SU-DHL-6 (cell line): ENCODE measurements around the gene MIEF1.
A peak's percentile ranks its signal among the peaks of the same experiment; 100 is the strongest.
"Not testable (repeated sequence)": the region's sequence is repeated elsewhere in the genome, so short reads cannot be mapped to it uniquely, and the experiment has no call there.

ENCODE experiments used
- H2AFZ ChIP-seq: fragments of 200-600 bp; sonication (generic); 2 replicates; pipeline ENCODE4 v1.6.1; 2014; ENCODE audit warnings: low read depth, mild to moderate bottlenecking, moderate library complexity, mixed read lengths, antibody characterized with exemption, low read length; ENCODE audit not compliant: severe bottlenecking
- H3F3A ChIP-seq: fragments of 200-600 bp; shearing (Covaris generic); 2 replicates; pipeline ENCODE4 v1.6.0; 2016; ENCODE audit warnings: antibody characterized with exemption, mild to moderate bottlenecking; ENCODE audit not compliant: insufficient read depth
- H3K27ac ChIP-seq: fragments of 200-600 bp; sonication (generic); 2 replicates; pipeline ENCODE4 v1.5.1; 2016; ENCODE audit warnings: low read depth, mild to moderate bottlenecking, low read length, moderate library complexity, mixed read lengths
- H3K27me3 ChIP-seq: fragments of 200-600 bp; sonication (generic), shearing (Covaris generic); 2 replicates; pipeline ENCODE4 v1.6.0; 2014; ENCODE audit warnings: mild to moderate bottlenecking, low read length
- H3K36me3 ChIP-seq: fragments of 200-600 bp; sonication (generic); 2 replicates; pipeline ENCODE4 v1.6.1; 2014; ENCODE audit warnings: mild to moderate bottlenecking, low read length, mixed read lengths
- H3K4me2 ChIP-seq: fragments of 300-600, 200-600 bp; shearing (Covaris generic), sonication (generic); 2 replicates; pipeline ENCODE4 v1.6.0; 2014; ENCODE audit warnings: low read length, low read depth, mild to moderate bottlenecking; ENCODE audit not compliant: poor library complexity, severe bottlenecking
- H3K4me3 ChIP-seq: fragments of 200-600 bp; sonication (generic); 2 replicates; pipeline ENCODE4 v1.5.1; 2014; ENCODE audit warnings: antibody characterized with exemption, low read length, mild to moderate bottlenecking, mixed read lengths; ENCODE audit not compliant: insufficient read depth, poor library complexity, severe bottlenecking
- H3K79me2 ChIP-seq: fragments of 200-600 bp; sonication (generic); 2 replicates; pipeline ENCODE4 v1.6.1; 2014; ENCODE audit warnings: mild to moderate bottlenecking, low read length, moderate library complexity; ENCODE audit not compliant: insufficient read depth
- H3K9ac ChIP-seq: fragments of 200-600 bp; sonication (generic); 2 replicates; pipeline ENCODE4 v1.7.0; 2014; ENCODE audit warnings: mild to moderate bottlenecking, low read length
- H3K9me2 ChIP-seq: fragments of 200-600 bp; sonication (generic); replicated peaks from 2 replicates; pipeline ENCODE4 v1.6.1; 2014; ENCODE audit warnings: low read length; ENCODE audit not compliant: insufficient read depth
- H3K9me3 ChIP-seq: fragments of 200-600 bp; sonication (generic); 2 replicates; pipeline ENCODE4 v1.6.1; 2014; ENCODE audit warnings: low read length, mixed read lengths; ENCODE audit not compliant: insufficient read depth
- H4K20me1 ChIP-seq: fragments of 200-600 bp; sonication (generic); 2 replicates; pipeline ENCODE4 v1.6.1; 2014; ENCODE audit warnings: low read depth, mild to moderate bottlenecking, antibody characterized with exemption, low read length, moderate library complexity, mixed read lengths
- EZH2phosphoT487 ChIP-seq: fragments of 200-600 bp; sonication (generic), shearing (Covaris generic); conservative IDR thresholded peaks from 2 replicates; pipeline ENCODE4 v1.6.1; 2018; ENCODE audit warnings: mild to moderate bottlenecking, antibody characterized with exemption, low read length, moderate library complexity, mixed read lengths
- TF ChIP-seq, protein P1 (sequence below): fragments of 200-600 bp; sonication (generic); IDR thresholded peaks from one replicate; pipeline ENCODE4 v1.5.1; 2017; ENCODE audit warnings: antibody characterized with exemption, mild to moderate bottlenecking, low read length, moderate library complexity; ENCODE audit not compliant: insufficient read depth, poor library complexity, severe bottlenecking

The MIEF1 gene

DNA sequence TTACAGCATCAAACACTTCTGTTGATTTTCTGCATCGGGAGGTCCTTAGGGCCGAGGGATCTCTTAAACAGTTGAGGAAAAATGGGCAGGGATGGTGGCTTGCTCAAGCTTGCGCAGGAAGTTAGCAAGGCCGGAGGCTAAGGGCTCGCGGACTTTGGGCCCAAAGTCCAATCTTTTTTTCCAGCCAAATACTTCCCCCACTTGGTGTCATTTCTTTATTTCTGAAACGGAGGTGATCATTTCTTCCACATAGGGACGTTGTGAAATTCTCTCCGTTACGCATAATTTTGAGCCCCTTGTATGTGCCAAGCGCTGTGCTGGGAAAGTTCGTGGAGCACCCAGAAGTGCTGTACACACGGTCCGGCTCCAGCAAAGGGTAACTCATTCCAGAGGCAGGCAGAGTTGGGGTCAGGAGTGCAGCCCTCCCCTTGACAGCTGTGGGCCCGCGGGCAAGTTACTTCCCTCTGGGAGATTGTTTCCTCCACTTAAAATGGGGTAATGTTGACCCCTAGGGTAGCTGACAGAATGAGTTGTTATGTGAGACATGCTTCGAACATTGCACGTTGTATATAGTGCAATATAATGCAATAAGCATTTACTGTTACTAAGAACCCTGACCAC, 809 bp downstream of the MIEF1 start:
- H3K27me3 ChIP-seq, result no peaks in the 10 kb centered on the region

DNA sequence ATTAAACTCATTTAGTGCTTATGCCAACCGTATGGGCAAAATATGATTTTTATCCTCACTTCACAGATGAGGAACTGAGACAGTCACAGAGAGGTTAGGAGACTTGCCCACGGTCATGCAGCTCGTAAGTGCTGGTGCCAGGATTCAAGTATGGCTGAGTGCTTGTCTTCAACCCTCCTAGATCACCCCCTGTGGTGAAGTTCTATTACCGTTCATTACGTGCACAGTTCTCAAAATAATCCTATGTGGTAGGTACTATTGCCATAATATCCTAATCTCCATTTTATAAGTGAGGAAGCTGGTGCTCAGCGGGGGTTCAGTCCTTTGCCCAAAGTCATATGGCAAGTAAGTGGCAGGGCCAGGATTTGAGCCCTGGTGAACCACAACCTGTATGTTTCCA, 1.5 kb downstream of the MIEF1 start:
- H3K27ac ChIP-seq, result peak overlapping the region; percentile 28; the same call in 1 of the 2 replicates
- H3K9me2 ChIP-seq, result no peaks in the 10 kb centered on the region
- H3K4me2 ChIP-seq, result peak overlapping the region; percentile 92
- H3K36me3 ChIP-seq, result 0 out of 2 replicates have a peak, but pooled peaks cover 5% of the 10 kb centered on the region
- TF ChIP-seq EZH2phosphoT487, result no peak
- TF ChIP-seq, protein P1, sequence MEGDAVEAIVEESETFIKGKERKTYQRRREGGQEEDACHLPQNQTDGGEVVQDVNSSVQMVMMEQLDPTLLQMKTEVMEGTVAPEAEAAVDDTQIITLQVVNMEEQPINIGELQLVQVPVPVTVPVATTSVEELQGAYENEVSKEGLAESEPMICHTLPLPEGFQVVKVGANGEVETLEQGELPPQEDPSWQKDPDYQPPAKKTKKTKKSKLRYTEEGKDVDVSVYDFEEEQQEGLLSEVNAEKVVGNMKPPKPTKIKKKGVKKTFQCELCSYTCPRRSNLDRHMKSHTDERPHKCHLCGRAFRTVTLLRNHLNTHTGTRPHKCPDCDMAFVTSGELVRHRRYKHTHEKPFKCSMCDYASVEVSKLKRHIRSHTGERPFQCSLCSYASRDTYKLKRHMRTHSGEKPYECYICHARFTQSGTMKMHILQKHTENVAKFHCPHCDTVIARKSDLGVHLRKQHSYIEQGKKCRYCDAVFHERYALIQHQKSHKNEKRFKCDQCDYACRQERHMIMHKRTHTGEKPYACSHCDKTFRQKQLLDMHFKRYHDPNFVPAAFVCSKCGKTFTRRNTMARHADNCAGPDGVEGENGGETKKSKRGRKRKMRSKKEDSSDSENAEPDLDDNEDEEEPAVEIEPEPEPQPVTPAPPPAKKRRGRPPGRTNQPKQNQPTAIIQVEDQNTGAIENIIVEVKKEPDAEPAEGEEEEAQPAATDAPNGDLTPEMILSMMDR, result no peak
- no peaks in the 10 kb centered on the region for H3F3A ChIP-seq
- no peaks in the 10 kb centered on the region for H3K27me3 ChIP-seq
- H3K79me2 ChIP-seq, result peaks cover 56% of the 10 kb centered on the region
- H3K9me3 ChIP-seq, result no peaks in the 10 kb centered on the region
- H4K20me1 ChIP-seq, result no peaks in the 10 kb centered on the region
- no peak overlapping the region for H2AFZ ChIP-seq
- peak overlapping the region; percentile 93 for H3K9ac ChIP-seq
- peak overlapping the region; percentile 93 for H3K4me3 ChIP-seq

More for the DNA sequence above, 809 bp downstream of the MIEF1 start:
- Histone ChIP-seq H3K9me3 (no peaks in the 10 kb centered on the region), H3K9me2 (no peaks in the 10 kb centered on the region), H3K4me3 (peak overlapping the region; percentile 93), H3K4me2 (peak overlapping the region; percentile 92), H3K27ac (peak overlapping the region; percentile 28), H3F3A (no peaks in the 10 kb centered on the region), H3K79me2 (peaks cover 49% of the 10 kb centered on the region), H4K20me1 (no peaks in the 10 kb centered on the region), H2AFZ (peak overlapping the region; percentile 45), H3K9ac (peak overlapping the region; percentile 93), H3K36me3 (no peaks in the 10 kb centered on the region)
- TF ChIP-seq, protein P1, result no peak
- no peak for TF ChIP-seq EZH2phosphoT487

DNA sequence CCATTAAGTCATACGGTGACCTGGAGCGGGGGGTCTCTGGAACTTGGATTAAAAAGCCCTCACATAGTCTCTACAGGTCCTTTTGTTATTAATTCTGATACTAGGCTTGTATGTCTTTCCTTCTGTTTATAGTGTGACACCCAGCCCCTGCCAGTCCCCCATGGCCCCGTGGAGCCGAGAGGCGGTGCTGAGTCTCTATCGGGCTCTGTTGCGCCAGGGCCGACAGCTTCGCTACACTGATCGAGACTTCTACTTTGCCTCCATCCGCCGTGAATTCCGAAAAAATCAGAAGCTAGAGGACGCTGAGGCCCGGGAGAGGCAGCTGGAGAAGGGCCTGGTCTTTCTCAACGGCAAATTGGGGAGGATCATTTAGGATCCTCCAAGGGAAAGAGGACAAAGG, 2.0 kb downstream of the MIEF1 start:
- peaks cover 60% of the 10 kb centered on the region for H3K79me2 ChIP-seq

DNA sequence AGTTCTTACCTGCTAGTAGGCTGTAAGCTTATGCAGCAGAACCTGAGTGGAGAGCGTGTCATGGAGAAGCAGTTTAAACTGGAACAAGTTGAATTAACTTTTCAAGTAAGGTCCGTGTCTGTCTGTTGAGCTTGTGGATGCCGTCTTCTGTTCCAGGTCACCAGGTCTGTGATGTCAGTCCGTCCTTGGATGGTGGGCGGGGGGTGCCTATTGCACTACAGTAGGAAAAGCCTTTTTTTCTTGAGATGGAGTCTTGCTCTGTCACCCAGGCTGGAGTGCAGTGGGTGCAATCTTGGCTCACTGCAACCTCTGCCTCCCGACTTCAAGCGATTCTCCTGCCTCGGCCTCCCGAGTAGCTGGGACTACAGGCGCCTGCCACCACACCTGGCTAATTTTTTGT, 4.9 kb downstream of the MIEF1 start:
- not testable (repeated sequence) for H3K36me3 ChIP-seq, H4K20me1 ChIP-seq, H3K4me2 ChIP-seq, H3K4me3 ChIP-seq, H3K9ac ChIP-seq, H3K9me3 ChIP-seq, H2AFZ ChIP-seq, H3F3A ChIP-seq, H3K27ac ChIP-seq, H3K9me2 ChIP-seq, H3K27me3 ChIP-seq
- H3K79me2 ChIP-seq, result peaks cover 67% of the 10 kb centered on the region

More for the DNA sequence above, 2.0 kb downstream of the MIEF1 start:
- no peaks in the 10 kb centered on the region for H3K9me2 ChIP-seq
- no peaks in the 10 kb centered on the region for H4K20me1 ChIP-seq
- H3K27me3 ChIP-seq, result no peaks in the 10 kb centered on the region
- no peaks in the 10 kb centered on the region for H3K9me3 ChIP-seq
- H3K9ac ChIP-seq, result peak overlapping the region; percentile 93
- H3K36me3 ChIP-seq, result 0 out of 2 replicates have a peak, but pooled peaks cover 6% of the 10 kb centered on the region
- H3K4me2 ChIP-seq, result peak overlapping the region; percentile 92
- no peaks in the 10 kb centered on the region for H3F3A ChIP-seq
- no peak overlapping the region for H3K4me3 ChIP-seq
- TF ChIP-seq, protein P1, result no peak
- TF ChIP-seq EZH2phosphoT487, result no peak
- no peak overlapping the region for H2AFZ ChIP-seq
- no peak overlapping the region for H3K27ac ChIP-seq
